ENCODE data around the gene SPARCL1.

Gene SPARCL1

DNA sequence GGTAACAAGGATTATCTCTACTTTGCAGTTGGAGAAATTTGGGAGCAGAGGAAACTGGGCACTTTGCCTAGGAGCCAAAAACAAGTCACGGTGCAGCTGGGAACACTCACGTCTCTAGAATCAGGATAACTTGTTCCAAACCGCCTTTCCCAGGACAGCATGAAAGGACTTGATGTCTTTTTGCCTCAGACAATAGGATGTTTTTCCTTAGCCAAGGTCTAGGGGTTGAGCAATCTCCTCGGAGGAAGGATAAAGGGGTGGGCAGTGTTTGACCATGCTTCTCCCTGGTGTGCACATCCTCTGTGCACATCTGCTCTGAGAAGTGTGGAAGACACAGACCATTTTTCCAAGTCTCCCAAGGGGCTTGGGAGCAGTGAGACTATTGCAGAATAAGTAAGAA, 1.7 kb upstream of the SPARCL1 start:
- no peak for TF ChIP-seq CTCF (IDR thresholded peaks at IDR 0.05; ENCODE audit: insufficient read depth, low read depth, low read length, missing control alignments)
- H3K4me3 ChIP-seq (ENCODE audit: low read depth, low read length), result no peak overlapping the region
- no peak for DNase-seq (ENCODE audit: low read depth)

GRCh38 chr4:87530229-87530628, 1.1 kb upstream of the SPARCL1 start:
- DNase-seq (ENCODE audit: low read depth), result no peak
- H3K4me3 ChIP-seq (ENCODE audit: low read depth, low read length), result no peak overlapping the region
- TF ChIP-seq CTCF (IDR thresholded peaks at IDR 0.05; ENCODE audit: insufficient read depth, low read depth, low read length, missing control alignments), result no peak

DNA sequence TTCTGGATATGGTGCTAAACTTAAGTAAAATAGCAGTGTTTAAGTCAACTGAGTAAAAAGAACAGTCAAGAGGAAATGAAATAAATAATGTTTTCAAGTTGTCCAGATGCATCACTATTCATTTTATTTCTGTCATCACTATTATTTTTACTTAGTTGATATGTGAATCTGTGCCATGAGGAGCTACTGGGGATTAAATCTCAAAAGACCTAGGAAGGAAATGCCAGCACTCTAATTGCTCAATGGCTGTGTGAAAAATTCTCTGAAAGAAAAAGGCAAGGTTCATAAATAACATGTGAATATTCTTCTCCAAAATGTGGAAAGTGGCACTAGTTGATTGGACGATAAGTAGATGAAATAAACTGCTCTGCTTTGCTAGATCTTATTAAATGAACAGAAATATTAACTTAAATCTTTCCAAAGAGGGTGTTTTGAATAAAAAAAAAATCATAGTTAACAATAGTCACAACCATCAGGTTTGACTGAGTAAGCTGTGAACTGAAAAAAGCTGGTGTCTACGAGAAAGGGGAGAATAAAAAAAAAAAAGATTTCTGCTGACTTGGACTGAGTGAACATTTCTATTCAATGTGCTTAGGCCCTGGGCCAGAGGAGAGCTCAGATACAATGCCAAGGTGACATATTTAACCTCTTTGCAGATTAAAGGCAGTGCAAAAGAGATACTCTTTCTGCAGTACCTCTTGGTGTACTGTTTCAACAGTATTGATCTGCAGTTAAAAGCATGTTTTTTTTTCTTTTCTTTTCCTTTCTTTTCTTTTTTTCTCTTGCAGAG, 1.6 kb downstream of the SPARCL1 start:
- TF ChIP-seq CTCF (IDR thresholded peaks at IDR 0.05; ENCODE audit: insufficient read depth, low read depth, low read length, missing control alignments), result no peak
- no peak overlapping the region for H3K4me3 ChIP-seq (ENCODE audit: low read depth, low read length)
- no peak for DNase-seq (ENCODE audit: low read depth)

DNA sequence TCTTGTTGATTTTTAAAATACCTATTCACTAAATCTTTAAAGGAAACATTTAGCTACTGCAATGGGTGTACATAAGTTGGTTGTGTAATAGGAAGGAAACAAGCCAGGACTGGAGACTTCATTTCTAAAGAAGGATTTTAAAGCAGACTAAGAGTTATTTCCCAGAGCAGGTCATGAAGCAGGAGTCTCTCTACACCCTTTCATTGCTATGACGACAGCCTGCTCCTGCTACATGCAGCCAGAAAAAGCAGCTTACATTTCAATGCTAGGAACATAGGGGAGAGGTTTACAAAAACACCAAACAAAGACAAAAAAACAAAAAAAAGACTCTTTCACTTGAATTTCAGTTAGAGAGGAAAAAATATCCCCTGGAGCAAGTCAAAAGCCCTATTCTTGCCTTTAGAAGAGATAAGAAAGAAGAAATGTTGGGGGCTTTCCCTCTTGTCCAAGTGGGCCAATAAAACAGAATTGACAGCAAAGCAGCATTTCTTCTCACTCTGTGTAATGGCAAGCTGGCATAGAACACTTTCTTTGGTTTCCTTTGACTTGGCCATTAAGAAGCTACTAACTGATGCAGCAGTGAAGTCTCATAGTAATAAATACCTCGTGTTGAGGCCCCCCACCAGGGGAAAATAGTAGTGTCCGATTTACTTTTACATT, 3.4 kb downstream of the SPARCL1 start:
- no peak for DNase-seq (ENCODE audit: low read depth)
- TF ChIP-seq CTCF (IDR thresholded peaks at IDR 0.05; ENCODE audit: insufficient read depth, low read depth, low read length, missing control alignments), result no peak
- H3K4me3 ChIP-seq (ENCODE audit: low read depth, low read length), result no peak overlapping the region

GRCh38 chr4:87524456-87524855, 4.7 kb downstream of the SPARCL1 start:
- TF ChIP-seq CTCF (IDR thresholded peaks at IDR 0.05; ENCODE audit: insufficient read depth, low read depth, low read length, missing control alignments), result no peak
- DNase-seq (ENCODE audit: low read depth), result no peak
- no peak overlapping the region for H3K4me3 ChIP-seq (ENCODE audit: low read depth, low read length)

- TF ChIP-seq CTCF (IDR thresholded peaks at IDR 0.05; ENCODE audit: insufficient read depth, low read depth, low read length, missing control alignments), result no peak
- H3K4me3 ChIP-seq (ENCODE audit: low read depth, low read length), result no peak overlapping the region
- no peak for DNase-seq (ENCODE audit: low read depth)
Observed at GRCh38 chr4:87523307-87523706, 5.9 kb downstream of the SPARCL1 start.
